ENCODE measurements around the gene CCDC66. TPM values are rescaled to one million over a fixed set of nuclear protein-coding genes. Genes with fewer than 3 reads are reported as not detected.
"Not testable (repeated sequence)": the region's sequence is repeated elsewhere in the genome, so short reads cannot be mapped to it uniquely, and the experiment has no call there.

CCDC66 gene
- total and polyA plus RNA-seq, 4 experiments from 2014 or later: 11.8 to 104 (median 58.0) TPM

DNA sequence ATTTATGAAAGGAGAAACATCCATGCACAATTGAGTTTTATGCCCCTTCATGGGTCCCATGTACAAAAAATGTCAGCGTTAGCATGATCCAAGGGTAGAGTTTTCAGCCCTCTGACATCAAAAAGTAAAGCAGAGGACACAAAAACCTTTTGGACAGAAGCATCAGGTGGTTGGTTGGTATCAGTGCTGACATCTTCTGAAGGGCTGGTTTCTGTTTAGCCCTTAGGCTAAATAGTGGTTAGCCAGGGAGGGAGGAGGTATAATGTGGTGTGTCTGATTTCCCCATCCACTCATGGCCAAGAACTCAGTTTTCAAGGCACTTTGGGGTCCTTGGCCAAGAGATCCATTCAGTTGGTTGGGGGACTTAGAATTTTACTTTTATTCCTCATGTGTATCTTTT is 16.5 kb downstream of the CCDC66 start:
- H3K4me3 Mint-ChIP-seq: no peak overlapping the region
- Histone ChIP-seq H3K4me3 (ENCODE audit: low read length in 2 of 2) (no peak overlapping the region), H3K36me3 (ENCODE audit: insufficient read depth, low read length) (peaks cover 24% of the 10 kb centered on the region), H3K27me3 (ENCODE audit: insufficient read depth, low read length) (no peaks in the 10 kb centered on the region), H3K27ac (ENCODE audit: low read depth, low read length) (no peak overlapping the region), H3K4me1 (ENCODE audit: insufficient read depth, low read length) (peaks cover 6% of the 10 kb centered on the region), H3K9me3 (ENCODE audit: control insufficient read depth in 1 of 2, low read length in 2 of 2) (no peaks in the 10 kb centered on the region)
- H3K27ac Mint-ChIP-seq: no peak overlapping the region
- no peak for DNase-seq
- ChIA-PET CTCF (ENCODE audit: partially characterized antibody) (no interaction called here), POLR2A (ENCODE audit: partially characterized antibody) (no interaction called here)
- no peaks in the 10 kb centered on the region for H3K27me3 Mint-ChIP-seq
- peaks cover 22 to 36% (median 27%) of the 10 kb centered on the region in 4 donors for H3K4me1 Mint-ChIP-seq
- intact Hi-C loops (cut with micrococcal nuclease): no loop called here
- H3K36me3 Mint-ChIP-seq: peaks cover 59 to 65% of the 10 kb centered on the region in 2 donors
- H3K9me3 Mint-ChIP-seq: no peaks in the 10 kb centered on the region

- intact Hi-C loops (cut with micrococcal nuclease); H3K4me3 Mint-ChIP-seq; H3K4me1 ChIP-seq (ENCODE audit: insufficient read depth, low read length); DNase-seq; H3K9me3 Mint-ChIP-seq; H3K36me3 ChIP-seq (ENCODE audit: insufficient read depth, low read length); H3K4me3 ChIP-seq (ENCODE audit: low read length in 2 of 2); H3K9me3 ChIP-seq (ENCODE audit: control insufficient read depth in 1 of 2, low read length in 2 of 2); H3K27ac Mint-ChIP-seq; H3K27me3 ChIP-seq (ENCODE audit: insufficient read depth, low read length); H3K27me3 Mint-ChIP-seq; H3K27ac ChIP-seq (ENCODE audit: low read depth, low read length): not testable (repeated sequence)
- H3K36me3 Mint-ChIP-seq: peaks cover 33 to 62% of the 10 kb centered on the region in 2 donors
- ChIA-PET CTCF (ENCODE audit: partially characterized antibody) (interaction anchor here (0.6 to 1.3 kb wide), 2 partner anchors 11 to 414 kb away, joined by 4 read pairs; no protein-coding TSS in a partner anchor), POLR2A (ENCODE audit: partially characterized antibody) (interaction anchor here (1.3 kb wide), 1 partner anchor 12 kb away, joined by 5 read pairs; no protein-coding TSS in a partner anchor)
- H3K4me1 Mint-ChIP-seq: peaks cover 15 to 38% (median 20%) of the 10 kb centered on the region in 4 donors
Observed at GRCh38 chr3:56581941-56582340, 25.0 kb downstream of the CCDC66 start.

DNA sequence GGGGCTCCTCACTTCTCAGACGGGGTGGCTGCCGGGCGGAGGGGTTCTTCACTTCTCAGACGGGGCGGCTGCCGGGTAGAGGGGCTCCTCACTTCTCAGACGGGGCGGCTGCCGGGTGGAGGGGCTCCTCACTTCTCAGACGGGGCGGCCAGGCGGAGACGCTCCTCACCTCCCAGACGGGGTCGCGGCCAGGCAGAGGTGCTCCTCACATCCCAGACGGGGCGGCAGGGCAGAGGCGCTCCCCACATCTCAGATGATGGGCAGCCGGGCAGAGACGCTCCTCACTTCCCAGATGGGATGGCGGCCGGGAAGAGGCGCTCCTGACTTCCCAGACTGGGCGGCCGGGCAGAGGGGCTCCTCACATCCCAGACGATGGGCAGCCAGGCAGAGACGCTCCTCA is 27.3 kb downstream of the CCDC66 start:
- H3K27me3 Mint-ChIP-seq; H3K36me3 ChIP-seq (ENCODE audit: insufficient read depth, low read length); DNase-seq; H3K4me3 Mint-ChIP-seq; H3K4me3 ChIP-seq (ENCODE audit: low read length in 2 of 2); H3K4me1 ChIP-seq (ENCODE audit: insufficient read depth, low read length); H3K27ac ChIP-seq (ENCODE audit: low read depth, low read length); intact Hi-C loops (cut with micrococcal nuclease); H3K27ac Mint-ChIP-seq; CTCF ChIA-PET (ENCODE audit: partially characterized antibody); H3K27me3 ChIP-seq (ENCODE audit: insufficient read depth, low read length); POLR2A ChIA-PET (ENCODE audit: partially characterized antibody); H3K9me3 Mint-ChIP-seq; H3K9me3 ChIP-seq (ENCODE audit: control insufficient read depth in 1 of 2, low read length in 2 of 2): not testable (repeated sequence)
- peaks cover 19 to 42% of the 10 kb centered on the region in 2 donors for H3K36me3 Mint-ChIP-seq
- peaks cover 4 to 17% (median 9%) of the 10 kb centered on the region in 4 donors for H3K4me1 Mint-ChIP-seq

DNA sequence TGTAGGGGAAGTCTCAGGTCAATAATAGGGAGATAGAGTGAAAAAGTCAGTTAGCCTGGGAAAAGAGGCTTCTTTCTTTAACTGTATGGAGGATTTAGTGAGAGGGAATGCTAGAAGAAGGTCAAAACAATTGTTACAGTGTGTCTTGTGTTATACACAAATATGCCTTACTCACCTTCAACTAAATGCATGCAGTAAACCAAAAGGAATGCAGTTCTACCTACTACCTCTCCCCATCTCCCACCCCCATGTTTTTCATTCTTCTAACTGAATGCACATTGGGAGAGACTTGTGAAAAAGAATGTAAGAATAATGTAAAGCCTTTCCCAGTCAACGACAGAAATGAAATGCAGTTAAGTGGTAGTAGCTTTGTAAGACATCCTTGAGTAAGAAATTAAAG is 33.8 kb downstream of the CCDC66 start:
- Mint-ChIP-seq H3K4me1 (peaks cover 37 to 55% (median 42%) of the 10 kb centered on the region in 4 donors), H3K27ac (peak overlapping the region; percentile 72 to 93 (median 88)), H3K36me3 (peaks cover 10 to 20% of the 10 kb centered on the region in 2 donors), H3K27me3 (no peaks in the 10 kb centered on the region), H3K9me3 (peaks cover 0 to 2% (median 0%) of the 10 kb centered on the region in 8 donors), H3K4me3 (peak overlapping the region in 4 of 8 donors; percentile 2 to 18 (median 12))
- DNase-seq: no peak
- Histone ChIP-seq H3K27me3 (ENCODE audit: insufficient read depth, low read length) (no peaks in the 10 kb centered on the region), H3K4me1 (ENCODE audit: insufficient read depth, low read length) (peaks cover 54% of the 10 kb centered on the region), H3K9me3 (ENCODE audit: control insufficient read depth in 1 of 2, low read length in 2 of 2) (no peaks in the 10 kb centered on the region), H3K36me3 (ENCODE audit: insufficient read depth, low read length) (no peaks in the 10 kb centered on the region), H3K4me3 (ENCODE audit: low read length in 2 of 2) (no peak overlapping the region), H3K27ac (ENCODE audit: low read depth, low read length) (no peak overlapping the region)
- ChIA-PET CTCF (ENCODE audit: partially characterized antibody) (no interaction called here), POLR2A (ENCODE audit: partially characterized antibody) (interaction anchor here (1.2 to 4.4 kb wide), 4 partner anchors 17 to 95 kb away, joined by 3 to 63 read pairs (median 4); partner anchors contain the start of gene CCDC66)
- intact Hi-C loops (cut with micrococcal nuclease): loop anchor here (5.0 kb wide), 1 partner anchor 91 kb away; the partner anchor contains the start of gene TASOR

DNA sequence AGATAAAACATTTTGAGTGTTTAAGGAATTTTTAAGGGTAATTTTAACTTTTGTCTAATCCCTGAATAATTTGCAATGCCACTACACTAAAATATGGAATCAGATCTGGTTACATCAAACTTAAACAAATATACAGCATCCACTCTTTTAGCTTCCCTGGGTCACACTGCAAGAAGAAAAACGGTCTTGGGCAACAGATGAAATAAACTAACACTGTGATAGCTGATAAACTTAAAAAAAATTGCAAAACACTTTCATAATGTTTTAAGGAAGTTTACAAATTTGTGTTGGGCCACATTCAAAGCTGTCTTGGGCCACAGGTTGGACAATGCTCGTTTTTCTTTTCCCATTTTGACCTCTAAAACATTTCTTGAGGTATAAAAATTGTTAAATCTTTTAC is 34.3 kb downstream of the CCDC66 start:
- no peak overlapping the region for H3K4me3 ChIP-seq (ENCODE audit: low read length in 2 of 2)

GRCh38 chr3:56593455-56594158 is 36.6 kb downstream of the CCDC66 start:
- Mint-ChIP-seq H3K27ac (peak overlapping the region; percentile 88 to 98 (median 96)), H3K9me3 (peaks cover 0 to 7% (median 0%) of the 10 kb centered on the region in 8 donors), H3K36me3 (peaks cover 32 to 36% of the 10 kb centered on the region in 2 donors), H3K4me3 (peak overlapping the region; percentile 63 to 89 (median 80)), H3K27me3 (no peaks in the 10 kb centered on the region), H3K4me1 (peaks cover 53 to 79% (median 63%) of the 10 kb centered on the region in 4 donors)
- no peaks in the 10 kb centered on the region for H3K36me3 ChIP-seq (ENCODE audit: insufficient read depth, low read length)
- H3K4me1 ChIP-seq (ENCODE audit: insufficient read depth, low read length): peaks cover 74% of the 10 kb centered on the region
- peak overlapping the region; percentile 56 for H3K27ac ChIP-seq (ENCODE audit: low read depth, low read length)
- no peaks in the 10 kb centered on the region for H3K27me3 ChIP-seq (ENCODE audit: insufficient read depth, low read length)
- DNase-seq: peak; percentile 72 to 79 (median 78)
- POLR2A ChIA-PET (ENCODE audit: partially characterized antibody): interaction anchor here (0.6 to 4.4 kb wide), 19 partner anchors 8 to 323 kb away, joined by 3 to 63 read pairs (median 5); partner anchors contain the start of genes CCDC66 and TASOR
- peak overlapping the region; percentile 18 to 23 for H3K4me3 ChIP-seq (ENCODE audit: low read length in 2 of 2)
- H3K9me3 ChIP-seq (ENCODE audit: control insufficient read depth in 1 of 2, low read length in 2 of 2): no peaks in the 10 kb centered on the region
- CTCF ChIA-PET (ENCODE audit: partially characterized antibody): interaction anchor here (0.9 to 2.0 kb wide), 9 partner anchors 12 to 89 kb away, joined by 3 to 9 read pairs (median 4); partner anchors contain the start of genes CCDC66 and TASOR
- intact Hi-C loops (cut with micrococcal nuclease): loop anchor here (1.0 to 5.0 kb wide), 3 partner anchors 19 to 89 kb away; partner anchors contain the start of genes CCDC66 and TASOR

More for the DNA sequence above, 34.3 kb downstream of the CCDC66 start:
- no peaks in the 10 kb centered on the region for H3K27me3 Mint-ChIP-seq
- ChIA-PET POLR2A (ENCODE audit: partially characterized antibody) (interaction anchor here (1.2 to 4.4 kb wide), 4 partner anchors 17 to 94 kb away, joined by 3 to 63 read pairs (median 4); partner anchors contain the start of gene CCDC66), CTCF (ENCODE audit: partially characterized antibody) (interaction anchor here (1.6 kb wide), 1 partner anchor 34 kb away, joined by 5 read pairs; the partner anchor contains the start of gene CCDC66)
- H3K4me1 Mint-ChIP-seq: peaks cover 40 to 60% (median 47%) of the 10 kb centered on the region in 4 donors
- Histone ChIP-seq H3K4me1 (ENCODE audit: insufficient read depth, low read length) (peaks cover 58% of the 10 kb centered on the region), H3K36me3 (ENCODE audit: insufficient read depth, low read length) (no peaks in the 10 kb centered on the region), H3K9me3 (ENCODE audit: control insufficient read depth in 1 of 2, low read length in 2 of 2) (no peaks in the 10 kb centered on the region), H3K27ac (ENCODE audit: low read depth, low read length) (no peak overlapping the region), H3K27me3 (ENCODE audit: insufficient read depth, low read length) (no peaks in the 10 kb centered on the region)
- H3K9me3 Mint-ChIP-seq: peaks cover 0 to 2% (median 0%) of the 10 kb centered on the region in 8 donors
- intact Hi-C loops (cut with micrococcal nuclease): loop anchor here (5.0 kb wide), 1 partner anchor 91 kb away; the partner anchor contains the start of gene TASOR
- DNase-seq: no peak
- H3K4me3 Mint-ChIP-seq: peak overlapping the region in 4 of 8 donors; percentile 3 to 28 (median 14)
- peak overlapping the region; percentile 72 to 93 (median 88) for H3K27ac Mint-ChIP-seq
- H3K36me3 Mint-ChIP-seq: peaks cover 13 to 22% of the 10 kb centered on the region in 2 donors

Data from CD4-positive, alpha-beta memory T cell (primary cell).